A549 (cell line): ENCODE measurements around the gene ANKS1B. TPM values are rescaled to one million over a fixed set of nuclear protein-coding genes. Genes with fewer than 3 reads are reported as not detected.

Experiments
- ATAC-seq, 2 experiments: fragments of 200-7000 bp in 1 of 2; fragments of >200 bp in 1 of 2; cut with Nextera tagmentation in 1 of 2; cut with Tn5 transposase in 1 of 2; 3 replicates each; pipeline versions ENCODE4 v1.8.0 to v1.9.1; 2018 to 2020; ENCODE audit warnings: mild to moderate bottlenecking in 1 of 2, moderate library complexity in 1 of 2
- CTCF ChIA-PET: fragments of 300-600 bp; sonication (Branson Sonifier 250); formaldehyde crosslinking; extraction: SDS; loops from one replicate; lab custom pipeline; 2021; ENCODE audit warnings: antibody characterized with exemption, inconsistent platforms; lab: Yijun Ruan, JAX
- POLR2A ChIA-PET: fragments of 350-600 bp; formaldehyde crosslinking; extraction: SDS; loops from one replicate; lab custom pipeline; 2021; ENCODE audit warnings: antibody characterized with exemption, inconsistent platforms; lab: Yijun Ruan, JAX
- DNase-seq, 2 experiments: peaks; one replicate each; pipeline versions ENCODE4 v3.0.0 to v3.0.0-alpha.2; 2011 to 2016; ENCODE audit warnings: low read depth in 1 of 2, low spot score in 1 of 2
- FAIRE-seq: peaks from 2 replicates; lab custom pipeline; 2011; peaks lifted over from hg19 to GRCh38; lab: Jason Lieb, UNC
- H3K27ac ChIP-seq, 2 experiments: fragments of >200 bp; sonication (Bioruptor Twin); formaldehyde crosslinking; 3 replicates each; pipeline ENCODE4 v1.5.1; 2016 to 2017
- H3K4me1 ChIP-seq: fragments of >200 bp; sonication (Bioruptor Twin); formaldehyde crosslinking; 3 replicates; pipeline ENCODE4 v1.6.1; 2016
- H3K4me2 ChIP-seq: fragments of >200 bp; sonication (Bioruptor Twin); formaldehyde crosslinking; 3 replicates; pipeline ENCODE4 v1.6.1; 2016
- H3K4me3 ChIP-seq: fragments of >200 bp; sonication (Bioruptor Twin); formaldehyde crosslinking; 3 replicates; pipeline ENCODE4 v1.5.1; 2016
- H3K9me3 ChIP-seq: fragments of >200 bp; sonication (Bioruptor Twin); formaldehyde crosslinking; 3 replicates; pipeline ENCODE4 v1.6.1; 2016
- BHLHE40 ChIP-seq: IDR thresholded peaks from 2 replicates; pipeline ENCODE4 v1.6.1; 2012; ENCODE audit warnings: low read depth, low read length, inconsistent platforms
- CBX2 ChIP-seq: fragments of 200-600 bp; sonication (generic); IDR thresholded peaks from 2 replicates; pipeline ENCODE4 v1.6.1; 2016; ENCODE audit warnings: low read depth, mild to moderate bottlenecking, borderline replicate concordance
- CEBPB ChIP-seq, 2 experiments: fragments of >200 bp in 1 of 2; sonication (Bioruptor Twin) in 1 of 2; formaldehyde crosslinking in 1 of 2; IDR thresholded peaks; 2 replicates each; pipeline ENCODE4 v1.6.1; 2012 to 2016
- CHD4 ChIP-seq: fragments of 200-600 bp; sonication (generic); IDR thresholded peaks from 2 replicates; pipeline ENCODE4 v1.6.1; 2016; ENCODE audit warnings: antibody characterized with exemption, mild to moderate bottlenecking, borderline replicate concordance
- EHF ChIP-seq: fragments of 250-450 bp; sonication (Bioruptor Pico); IDR thresholded peaks from 2 replicates; pipeline ENCODE4 v1.5.0; 2020; ENCODE audit warnings: mild to moderate bottlenecking
- EHMT2 ChIP-seq: fragments of 200-600 bp; sonication (generic); IDR thresholded peaks from 2 replicates; pipeline ENCODE4 v1.6.1; 2016; ENCODE audit warnings: antibody characterized with exemption, low read depth, mild to moderate bottlenecking, moderate library complexity
- ELK1 ChIP-seq: fragments of 150-350 bp; IDR thresholded peaks from 2 replicates; pipeline ENCODE4 v1.6.1; 2014; ENCODE audit warnings: low read depth, mild to moderate bottlenecking, low read length
- ESRRA ChIP-seq: fragments of 150-350 bp; IDR thresholded peaks from 2 replicates; pipeline ENCODE4 v1.6.1; 2014; ENCODE audit warnings: mild to moderate bottlenecking, low read length, borderline replicate concordance
- FOXS1 ChIP-seq: fragments of 250-450 bp; sonication (Bioruptor Pico); IDR thresholded peaks from 2 replicates; pipeline ENCODE4 v1.5.0; 2020; ENCODE audit warnings: mild to moderate bottlenecking, moderate library complexity
- GATA3 ChIP-seq: IDR thresholded peaks from 2 replicates; pipeline ENCODE4 v1.6.1; 2012; ENCODE audit warnings: borderline replicate concordance
- HOXA7 ChIP-seq: fragments of 250-450 bp; sonication (Bioruptor Pico); IDR thresholded peaks from 2 replicates; pipeline ENCODE4 v1.5.0; 2020; ENCODE audit warnings: mild to moderate bottlenecking, moderate library complexity
- HOXB5 ChIP-seq: fragments of 250-450 bp; sonication (Bioruptor Pico); IDR thresholded peaks from 2 replicates; pipeline ENCODE4 v1.5.0; 2020; ENCODE audit warnings: mild to moderate bottlenecking, moderate library complexity
- JUN ChIP-seq, 2 experiments: fragments of >200 bp; sonication (Bioruptor Twin); formaldehyde crosslinking; IDR thresholded peaks; 2 replicates in 1 of 2; 3 replicates in 1 of 2; pipeline ENCODE4 v1.6.1; 2016 to 2017
- KDM5A ChIP-seq: fragments of 200-600 bp; sonication (generic); IDR thresholded peaks from 2 replicates; pipeline ENCODE4 v1.6.1; 2016; ENCODE audit warnings: antibody characterized with exemption, mild to moderate bottlenecking
- MYC ChIP-seq: IDR thresholded peaks from 2 replicates; pipeline ENCODE4 v1.6.1; 2012; ENCODE audit warnings: mild to moderate bottlenecking, inconsistent platforms, low read length, improper control_type of control experiment, borderline replicate concordance
- NFE2L2 ChIP-seq: fragments of 150-350 bp; conservative IDR thresholded peaks from 2 replicates; pipeline ENCODE4 v1.6.1; 2014; ENCODE audit warnings: low read length
- NR3C1 ChIP-seq: fragments of >200 bp; sonication (Bioruptor Twin); formaldehyde crosslinking; IDR thresholded peaks from 3 replicates; pipeline ENCODE4 v1.6.1; 2017
- POLR2A ChIP-seq: IDR thresholded peaks from 2 replicates; pipeline ENCODE4 v1.6.1; 2012; ENCODE audit warnings: mild to moderate bottlenecking, low read length
- POLR2AphosphoS2 ChIP-seq: conservative IDR thresholded peaks from 2 replicates; pipeline ENCODE4 v1.6.1; 2012; ENCODE audit warnings: low read length, improper control_type of control experiment, inconsistent platforms
- RAD21 ChIP-seq, 2 experiments: fragments of >200 bp in 1 of 2; sonication (Bioruptor Twin) in 1 of 2; formaldehyde crosslinking in 1 of 2; IDR thresholded peaks in 1 of 2; conservative IDR thresholded peaks in 1 of 2; 2 replicates in 1 of 2; 3 replicates in 1 of 2; pipeline ENCODE4 v1.6.1; 2012 to 2018; ENCODE audit warnings: inconsistent platforms in 1 of 2
- RCOR1 ChIP-seq: fragments of 150-350 bp; IDR thresholded peaks from 2 replicates; pipeline ENCODE4 v1.6.1; 2014; ENCODE audit warnings: antibody characterized with exemption, low read length, low read depth
- RFX5 ChIP-seq: fragments of 450-650 bp; IDR thresholded peaks from 2 replicates; pipeline ENCODE4 v1.7.1; 2014; ENCODE audit warnings: antibody characterized with exemption, mild to moderate bottlenecking, moderate library complexity
- RNF2 ChIP-seq: fragments of 200-600 bp; sonication (generic); IDR thresholded peaks from 2 replicates; pipeline ENCODE4 v1.6.1; 2016; ENCODE audit warnings: low read depth, mild to moderate bottlenecking, antibody characterized with exemption, moderate library complexity, borderline replicate concordance
- SMC3 ChIP-seq: fragments of >200 bp; sonication (Bioruptor Twin); formaldehyde crosslinking; IDR thresholded peaks from 3 replicates; pipeline ENCODE4 v1.6.1; 2018; ENCODE audit warnings: inconsistent platforms
- SREBF2 ChIP-seq: fragments of 450-650 bp; IDR thresholded peaks from 2 replicates; pipeline ENCODE4 v1.6.1; 2014; ENCODE audit warnings: mild to moderate bottlenecking, moderate library complexity
- ZC3H11A ChIP-seq: fragments of 450-650 bp; IDR thresholded peaks from 2 replicates; pipeline ENCODE4 v1.6.1; 2014; ENCODE audit warnings: antibody characterized with exemption, mild to moderate bottlenecking
- ZFP36 ChIP-seq: fragments of 450-650 bp; IDR thresholded peaks from 2 replicates; pipeline ENCODE4 v1.6.1; 2014; ENCODE audit warnings: borderline replicate concordance; ENCODE audit not compliant: partially characterized antibody
- ZNF302 ChIP-seq: fragments of 250-450 bp; sonication (Bioruptor Pico); IDR thresholded peaks from 2 replicates; pipeline ENCODE4 v1.9.0; 2021; ENCODE audit warnings: inconsistent platforms, mild to moderate bottlenecking, moderate library complexity
- WGBS: methylation state at CpG from one replicate; pipeline ENCODE4 v1.1.6; 2017; ENCODE audit errors: missing lambda C conversion rate; 5-methylcytosine and 5-hydroxymethylcytosine counted together
- polyA plus RNA-seq, 4 experiments: library from polyadenylated mRNA; depleted of rRNA in 3 of 4; stranded (reverse); fragments of >200 nt; fragmentation: RNase III in 1 of 4; extraction: RNeasy Plus Mini Kit Qiagen cat#74134 plus additional on column Dnase treatment in 1 of 4; gene quantifications; 2 replicates in 3 of 4; 3 replicates in 1 of 4; pipeline ENCODE4 v1.2.3, GENCODE V29; 2011 to 2017
- TF ChIP-seq, protein P1 (sequence below): fragments of >200 bp; sonication (Bioruptor Twin); formaldehyde crosslinking; IDR thresholded peaks from 3 replicates; pipeline ENCODE4 v1.5.1; 2016
- TF ChIP-seq, protein P2 (sequence below): IDR thresholded peaks from 2 replicates; pipeline ENCODE4 v1.6.1; 2012
- TF ChIP-seq, protein P3 (sequence below): IDR thresholded peaks from 2 replicates; pipeline ENCODE4 v1.6.1; 2012; ENCODE audit warnings: low read depth, borderline replicate concordance
- TF ChIP-seq, protein P4 (sequence below): IDR thresholded peaks from 2 replicates; pipeline ENCODE4 v1.6.1; 2012

Gene ANKS1B
- polyA plus RNA-seq, 2 of the 4 experiments (the other 2 are of a cell fraction): 1.5 to 2.2 TPM

DNA sequence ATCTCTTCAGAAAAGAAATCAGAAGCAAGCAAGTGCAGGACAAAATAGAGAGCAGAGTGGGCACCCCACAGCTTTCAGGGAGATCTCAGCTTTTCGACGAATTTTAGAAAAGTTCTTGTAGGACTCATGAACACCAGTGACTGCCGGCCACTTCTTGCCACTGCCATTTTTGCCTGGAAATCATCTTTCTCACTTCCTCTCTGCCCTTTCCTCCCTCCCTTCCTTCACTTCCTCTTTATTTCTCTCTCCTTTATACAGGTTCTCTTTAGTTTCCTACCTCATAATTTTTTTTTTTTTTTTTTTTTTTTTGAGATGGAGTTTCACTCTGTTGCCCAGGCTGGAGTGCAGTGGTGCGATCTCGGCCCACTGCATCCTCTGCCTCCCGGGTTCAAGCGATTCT lies 1154.1 kb downstream of the ANKS1B start:
- Histone ChIP-seq H3K9me3 (no peaks in the 10 kb centered on the region), H3K4me1 (no peaks in the 10 kb centered on the region)
- POLR2A ChIA-PET: no interaction called here
- no peak for FAIRE-seq
- TF ChIP-seq ZC3H11A (no peak), NFE2L2 (no peak), ELK1 (no peak), ZFP36 (no peak), HOXA7 (CRISPR knock-in tag) (no peak), EHF (CRISPR knock-in tag) (no peak), RCOR1 (no peak), MYC (no peak), BHLHE40 (no peak), CHD4 (no peak), FOXS1 (CRISPR knock-in tag) (no peak), RNF2 (no peak), POLR2A (no peak), EHMT2 (no peak), CEBPB (IDR thresholded peaks at IDR 0.05) (no peak), ESRRA (no peak)
- TF ChIP-seq, protein P1, sequence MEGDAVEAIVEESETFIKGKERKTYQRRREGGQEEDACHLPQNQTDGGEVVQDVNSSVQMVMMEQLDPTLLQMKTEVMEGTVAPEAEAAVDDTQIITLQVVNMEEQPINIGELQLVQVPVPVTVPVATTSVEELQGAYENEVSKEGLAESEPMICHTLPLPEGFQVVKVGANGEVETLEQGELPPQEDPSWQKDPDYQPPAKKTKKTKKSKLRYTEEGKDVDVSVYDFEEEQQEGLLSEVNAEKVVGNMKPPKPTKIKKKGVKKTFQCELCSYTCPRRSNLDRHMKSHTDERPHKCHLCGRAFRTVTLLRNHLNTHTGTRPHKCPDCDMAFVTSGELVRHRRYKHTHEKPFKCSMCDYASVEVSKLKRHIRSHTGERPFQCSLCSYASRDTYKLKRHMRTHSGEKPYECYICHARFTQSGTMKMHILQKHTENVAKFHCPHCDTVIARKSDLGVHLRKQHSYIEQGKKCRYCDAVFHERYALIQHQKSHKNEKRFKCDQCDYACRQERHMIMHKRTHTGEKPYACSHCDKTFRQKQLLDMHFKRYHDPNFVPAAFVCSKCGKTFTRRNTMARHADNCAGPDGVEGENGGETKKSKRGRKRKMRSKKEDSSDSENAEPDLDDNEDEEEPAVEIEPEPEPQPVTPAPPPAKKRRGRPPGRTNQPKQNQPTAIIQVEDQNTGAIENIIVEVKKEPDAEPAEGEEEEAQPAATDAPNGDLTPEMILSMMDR: no peak
- TF ChIP-seq, protein P2, sequence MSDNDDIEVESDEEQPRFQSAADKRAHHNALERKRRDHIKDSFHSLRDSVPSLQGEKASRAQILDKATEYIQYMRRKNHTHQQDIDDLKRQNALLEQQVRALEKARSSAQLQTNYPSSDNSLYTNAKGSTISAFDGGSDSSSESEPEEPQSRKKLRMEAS: no peak
- TF ChIP-seq, protein P3, sequence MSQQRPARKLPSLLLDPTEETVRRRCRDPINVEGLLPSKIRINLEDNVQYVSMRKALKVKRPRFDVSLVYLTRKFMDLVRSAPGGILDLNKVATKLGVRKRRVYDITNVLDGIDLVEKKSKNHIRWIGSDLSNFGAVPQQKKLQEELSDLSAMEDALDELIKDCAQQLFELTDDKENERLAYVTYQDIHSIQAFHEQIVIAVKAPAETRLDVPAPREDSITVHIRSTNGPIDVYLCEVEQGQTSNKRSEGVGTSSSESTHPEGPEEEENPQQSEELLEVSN: no peak
- TF ChIP-seq, protein P4, sequence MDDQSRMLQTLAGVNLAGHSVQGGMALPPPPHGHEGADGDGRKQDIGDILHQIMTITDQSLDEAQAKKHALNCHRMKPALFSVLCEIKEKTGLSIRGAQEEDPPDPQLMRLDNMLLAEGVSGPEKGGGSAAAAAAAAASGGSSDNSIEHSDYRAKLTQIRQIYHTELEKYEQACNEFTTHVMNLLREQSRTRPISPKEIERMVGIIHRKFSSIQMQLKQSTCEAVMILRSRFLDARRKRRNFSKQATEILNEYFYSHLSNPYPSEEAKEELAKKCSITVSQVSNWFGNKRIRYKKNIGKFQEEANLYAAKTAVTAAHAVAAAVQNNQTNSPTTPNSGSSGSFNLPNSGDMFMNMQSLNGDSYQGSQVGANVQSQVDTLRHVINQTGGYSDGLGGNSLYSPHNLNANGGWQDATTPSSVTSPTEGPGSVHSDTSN: no peak
- TF ChIP-seq, all 56 proteins: peak for 0
- CTCF ChIA-PET: no interaction called here
- no peak overlapping the region for H3K27ac ChIP-seq
- no peak overlapping the region for H3K4me2 ChIP-seq
- DNase-seq (no peak), ATAC-seq (no peak)
- 58% methylated on average over 7 of the region's 7 CpGs for WGBS
- no peak overlapping the region for H3K4me3 ChIP-seq

DNA sequence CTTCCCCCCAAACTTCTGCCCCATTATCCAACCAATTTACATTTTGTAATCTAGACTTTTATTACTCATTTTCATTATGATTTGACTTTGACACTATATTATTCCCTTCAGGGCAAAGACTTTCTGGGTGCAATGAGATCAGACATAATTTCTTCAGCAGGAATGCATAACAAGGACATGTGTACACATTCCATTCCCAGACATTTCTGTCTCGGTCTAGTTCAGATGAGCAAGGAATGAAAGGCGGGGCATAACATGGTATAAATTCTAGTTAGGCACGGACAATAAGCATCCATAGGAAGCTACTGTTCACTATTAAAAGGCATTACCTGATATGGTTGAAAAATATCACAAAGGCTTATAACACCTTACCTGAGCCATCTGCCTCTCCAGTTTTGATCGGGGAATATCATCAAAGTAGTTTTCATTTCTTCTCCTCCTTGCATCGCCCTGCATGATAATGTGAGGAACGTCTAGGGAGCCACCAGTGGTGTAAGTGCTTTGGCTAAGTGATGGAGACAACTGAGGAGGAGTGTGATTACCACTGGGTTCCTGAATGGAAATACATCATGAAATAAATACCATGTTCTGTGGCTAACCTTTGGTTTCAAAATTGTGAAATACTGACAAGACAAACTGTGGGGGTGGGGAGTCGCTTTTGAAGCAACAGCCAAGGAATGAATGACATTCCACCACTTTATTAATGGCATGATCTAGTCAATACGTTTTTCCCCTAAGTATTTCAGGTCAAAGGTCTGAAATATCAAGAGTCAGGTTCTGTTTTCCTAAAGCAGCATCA lies 1155.7 kb downstream of the ANKS1B start:
- no peak overlapping the region for H3K4me3 ChIP-seq
- 22% methylated on average over 8 of the region's 8 CpGs for WGBS
- POLR2A ChIA-PET: no interaction called here
- CTCF ChIA-PET: interaction anchor here (1.2 kb wide), 1 partner anchor 9 kb away, joined by 3 read pairs; no protein-coding TSS in a partner anchor
- DNase-seq: peak in 1 of 2 experiments; percentile 15
- peak overlapping the region; percentile 30; the same call in 1 of the 3 replicates for H3K4me2 ChIP-seq
- H3K27ac ChIP-seq: no peak overlapping the region
- no peak for FAIRE-seq
- TF ChIP-seq RCOR1 (no peak), HOXB5 (CRISPR knock-in tag) (no peak), NR3C1 (no peak), EHF (CRISPR knock-in tag) (no peak), KDM5A (no peak), JUN (IDR thresholded peaks at IDR 0.05) (no peak), RFX5 (no peak), CBX2 (no peak), POLR2AphosphoS2 (no peak), ZNF302 (CRISPR knock-in tag) (no peak), RAD21 (conservative IDR thresholded peaks at IDR 0.05 in 1 of 2, IDR thresholded peaks at IDR 0.05 in 1 of 2) (no peak), RNF2 (no peak), SREBF2 (no peak), SMC3 (no peak), GATA3 (no peak)
- TF ChIP-seq, protein P3: no peak
- TF ChIP-seq, protein P4: no peak
- no peaks in the 10 kb centered on the region for H3K4me1 ChIP-seq
- ATAC-seq: peak in 1 of 2 experiments; percentile 62; a peak in 3 of 6 replicates
- H3K9me3 ChIP-seq: no peaks in the 10 kb centered on the region
